Esophagus squamous epithelium (tissue), 5 donors: ENCODE measurements around the gene IGSF9. TPM values are rescaled to one million over a fixed set of nuclear protein-coding genes. Genes with fewer than 3 reads are reported as not detected.
A peak's percentile ranks its signal among the peaks of the same experiment; 100 is the strongest.

Source experiments
- DNase-seq: peaks from one replicate; lab custom pipeline; 2025; lab: John Stamatoyannopoulos, UW
- H3K27ac ChIP-seq, 4 donors: fragments of 200-600 bp; sonication (generic); one replicate each; pipeline ENCODE4 v1.5.1; 2016 to 2019; ENCODE audit warnings: mild to moderate bottlenecking in 1 of 4
- H3K27me3 ChIP-seq, 4 donors: fragments of 200-600 bp; sonication (generic); 1 replicate in 3 of 4; 2 replicates in 1 of 4; pipeline versions ENCODE4 v1.5.1 to v1.6.0; 2017 to 2021; ENCODE audit warnings: antibody characterized with exemption in 1 of 4
- H3K36me3 ChIP-seq, 3 donors: fragments of 200-600 bp; sonication (generic); one replicate each; pipeline ENCODE4 v1.5.1; 2016 to 2019
- H3K4me1 ChIP-seq, 3 donors: fragments of 200-600 bp; sonication (generic); one replicate each; pipeline ENCODE4 v1.5.1; 2017 to 2019
- H3K4me3 ChIP-seq, 4 donors: fragments of 200-600 bp; sonication (generic); 1 replicate in 3 of 4; 2 replicates in 1 of 4; pipeline ENCODE4 v1.5.1; 2016 to 2019; ENCODE audit warnings: mild to moderate bottlenecking in 2 of 4, moderate library complexity in 1 of 4
- H3K9me3 ChIP-seq, 3 donors: fragments of 200-600 bp; sonication (generic); one replicate each; pipeline ENCODE4 v1.5.1; 2016 to 2019
- CTCF ChIP-seq, 6 experiments: fragments of 450-650 bp in 4 of 6; fragments of 200-600 bp in 2 of 6; sonication (generic) in 2 of 6; IDR thresholded peaks; one replicate each; pipeline ENCODE4 v1.5.1; 2016 to 2019; ENCODE audit warnings: antibody characterized with exemption in 6 of 6, mild to moderate bottlenecking in 4 of 6, moderate library complexity in 4 of 6
- POLR2A ChIP-seq, 4 donors: fragments of 450-650 bp; IDR thresholded peaks; one replicate each; pipeline ENCODE4 v1.6.1; 2017; ENCODE audit warnings: antibody characterized with exemption in 4 of 4, mild to moderate bottlenecking in 4 of 4, moderate library complexity in 3 of 4
- WGBS, 2 donors: methylation state at CpG; one replicate each; pipeline ENCODE4 v1.1.5; 2018; 5-methylcytosine and 5-hydroxymethylcytosine counted together
- intact Hi-C: fragments of 100-400 bp; cut with DNase I; formaldehyde crosslinking; loops from one replicate; pipeline ENCODE4 v1.15.0; 2022
- total RNA-seq, 4 donors: library from RNA; depleted of rRNA; stranded (reverse); fragments of >200 nt; gene quantifications; one replicate each; pipeline ENCODE4 v1.1.0, GENCODE V29; 2016
- donor health status: DM: yes; HTN: yes; CAD: no.

Gene IGSF9
- total RNA-seq, 4 donors from 2014 or later, result 4.2 to 12.0 (median 8.8) TPM

GRCh38 chr1:159892944-159893343, 52.5 kb downstream of the IGSF9 start:
- Histone ChIP-seq H3K4me3 (no peak overlapping the region), H3K27me3 (no peaks in the 10 kb centered on the region), H3K9me3 (no peaks in the 10 kb centered on the region), H3K27ac (no peak overlapping the region), H3K36me3 (no peaks in the 10 kb centered on the region), H3K4me1 (peaks cover 10 to 50% (median 21%) of the 10 kb centered on the region in 3 donors)
- DNase-seq, result no peak
- peak in 2 of 6 experiments; percentile 6 to 41 for TF ChIP-seq CTCF (IDR thresholded peaks at IDR 0.05)
- TF ChIP-seq POLR2A (IDR thresholded peaks at IDR 0.05), result no peak
- 29 to 54% methylated on average over 1 to 5 of the region's 5 CpGs for WGBS, 2 donors
- intact Hi-C loops, result loop anchor here (2.0 to 5.0 kb wide), 2 partner anchors 94 to 111 kb away; partner anchors contain the start of gene DUSP23

GRCh38 chr1:159891275-159892157, 53.9 kb downstream of the IGSF9 start:
- WGBS, 2 donors, result 36 to 43% methylated on average over 7 of the region's 7 CpGs
- no peak for TF ChIP-seq POLR2A (IDR thresholded peaks at IDR 0.05)
- TF ChIP-seq CTCF (IDR thresholded peaks at IDR 0.05), result peak; percentile 95 to 100 (median 98)
- H3K9me3 ChIP-seq, result no peaks in the 10 kb centered on the region
- no peak overlapping the region for H3K4me3 ChIP-seq
- DNase-seq, result peak; percentile 25
- no peaks in the 10 kb centered on the region for H3K36me3 ChIP-seq
- H3K27ac ChIP-seq, result peak overlapping the region in 1 of 4 donors; percentile 9
- intact Hi-C loops, result loop anchor here (2.0 to 5.0 kb wide), 2 partner anchors 93 to 109 kb away; partner anchors contain the start of gene DUSP23
- peaks cover 10 to 46% (median 21%) of the 10 kb centered on the region in 3 donors for H3K4me1 ChIP-seq
- no peaks in the 10 kb centered on the region for H3K27me3 ChIP-seq

DNA sequence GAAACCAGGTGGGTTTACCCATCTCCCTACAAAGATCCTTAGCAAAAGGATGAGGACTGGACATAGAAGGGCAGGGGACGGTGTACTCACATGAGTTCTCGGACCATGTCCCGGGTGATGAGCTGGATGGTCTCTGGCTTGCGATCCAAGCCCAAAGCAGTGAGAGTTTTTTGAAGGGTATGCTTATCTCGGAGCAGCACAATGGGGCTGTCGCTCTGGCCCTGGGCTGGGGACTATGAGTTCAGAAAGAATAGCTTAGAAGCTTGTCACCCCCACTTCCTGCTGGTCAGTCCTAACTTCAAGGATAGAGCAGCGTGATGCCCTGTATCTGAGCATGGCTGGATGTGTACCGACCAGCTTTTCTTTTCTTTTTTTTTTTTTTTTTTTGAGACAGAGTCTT, 55.0 kb downstream of the IGSF9 start:
- Histone ChIP-seq H3K36me3 (no peaks in the 10 kb centered on the region), H3K9me3 (no peaks in the 10 kb centered on the region), H3K4me1 (peaks cover 10 to 35% (median 16%) of the 10 kb centered on the region in 3 donors), H3K27ac (peak overlapping the region in 3 of 4 donors; percentile 52 to 68 (median 63)), H3K4me3 (no peak overlapping the region), H3K27me3 (no peaks in the 10 kb centered on the region)
- TF ChIP-seq CTCF (IDR thresholded peaks at IDR 0.05), result no peak
- TF ChIP-seq POLR2A (IDR thresholded peaks at IDR 0.05), result no peak
- DNase-seq, result no peak
- WGBS, 2 donors, result 73 to 81% methylated on average over 6 to 8 of the region's 8 CpGs
- intact Hi-C loops, result loop anchor here (5.0 kb wide), 1 partner anchor 108 kb away; the partner anchor contains the start of gene DUSP23

GRCh38 chr1:159889821-159890252, 55.6 kb downstream of the IGSF9 start:
- H3K27ac ChIP-seq, result peak overlapping the region; percentile 52 to 78 (median 66)
- H3K27me3 ChIP-seq, result no peaks in the 10 kb centered on the region
- WGBS, 2 donors, result 0% methylated on average over 1 to 2 of the region's 2 CpGs
- intact Hi-C loops, result loop anchor here (5.0 kb wide), 1 partner anchor 108 kb away; the partner anchor contains the start of gene DUSP23
- DNase-seq, result no peak
- peaks cover 10 to 32% (median 16%) of the 10 kb centered on the region in 3 donors for H3K4me1 ChIP-seq
- peak overlapping the region in 1 of 4 donors; percentile 2 for H3K4me3 ChIP-seq
- no peaks in the 10 kb centered on the region for H3K36me3 ChIP-seq
- H3K9me3 ChIP-seq, result no peaks in the 10 kb centered on the region
- peak in 1 of 6 experiments; percentile 8 for TF ChIP-seq CTCF (IDR thresholded peaks at IDR 0.05)
- TF ChIP-seq POLR2A (IDR thresholded peaks at IDR 0.05), result no peak

DNA sequence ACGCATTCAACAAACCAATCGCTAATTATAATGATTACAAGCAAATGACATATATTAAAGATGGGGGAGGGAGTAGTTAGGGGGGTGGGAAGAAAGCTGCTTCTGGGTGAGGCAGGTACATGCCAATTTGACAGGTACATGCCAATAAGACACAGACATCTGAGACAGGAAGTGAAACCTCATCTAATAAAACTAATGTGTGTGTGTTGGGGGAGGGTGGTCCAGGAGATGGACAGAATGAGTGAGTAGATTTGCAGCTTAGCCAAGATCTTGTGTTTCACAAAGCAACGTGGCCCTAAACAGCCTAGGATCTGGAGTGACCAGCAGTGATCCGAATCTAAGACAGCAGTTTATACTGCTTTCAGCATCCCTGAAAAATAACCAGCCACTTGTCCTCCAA, 56.2 kb downstream of the IGSF9 start:
- H3K36me3 ChIP-seq, result no peaks in the 10 kb centered on the region
- H3K9me3 ChIP-seq, result no peaks in the 10 kb centered on the region
- WGBS, 2 donors, result 92 to 97% methylated on average over 4 of the region's 4 CpGs
- peaks cover 10 to 32% (median 16%) of the 10 kb centered on the region in 3 donors for H3K4me1 ChIP-seq
- DNase-seq, result no peak
- H3K4me3 ChIP-seq, result no peak overlapping the region
- intact Hi-C loops, result no loop called here
- no peaks in the 10 kb centered on the region for H3K27me3 ChIP-seq
- H3K27ac ChIP-seq, result peak overlapping the region; percentile 52 to 78 (median 66)
- TF ChIP-seq POLR2A (IDR thresholded peaks at IDR 0.05) (no peak), CTCF (IDR thresholded peaks at IDR 0.05) (no peak)
